Urothelium cell line (cell line): Measurements from ENCODE around the gene SPCS2.
A peak's percentile ranks its signal among the peaks of the same experiment; 100 is the strongest.
"Not testable (repeated sequence)": the region's sequence is repeated elsewhere in the genome, so short reads cannot be mapped to it uniquely, and the experiment has no call there.

Source experiments
- DNase-seq: peaks from one replicate; pipeline ENCODE4 v3.0.0; 2011; ENCODE audit warnings: low spot score, mixed read lengths
- FAIRE-seq: peaks from 2 replicates; lab custom pipeline; 2011; peaks lifted over from hg19 to GRCh38; lab: Jason Lieb, UNC

The SPCS2 gene

DNA sequence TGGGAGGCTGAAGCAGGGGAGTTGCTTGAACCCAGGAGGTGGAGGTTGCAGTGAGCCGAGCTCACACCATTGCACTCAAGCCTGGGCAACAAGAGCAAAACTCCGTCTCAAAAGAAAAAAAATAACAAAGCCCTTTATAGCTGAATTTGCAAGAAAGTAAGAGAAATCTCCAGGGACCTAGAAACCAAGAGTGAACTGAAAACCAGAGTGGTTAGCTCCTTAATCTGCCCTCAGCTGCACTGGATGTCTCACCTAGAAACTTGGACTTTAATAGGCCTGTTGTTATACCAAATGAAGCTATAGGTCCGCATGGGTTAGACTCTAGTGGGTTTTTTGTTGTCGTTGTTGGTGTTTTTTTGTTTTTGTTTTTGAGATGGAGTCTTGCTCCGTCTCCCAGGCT lies 43.8 kb downstream of the SPCS2 start:
- no peak for FAIRE-seq
- DNase-seq, result no peak

DNA sequence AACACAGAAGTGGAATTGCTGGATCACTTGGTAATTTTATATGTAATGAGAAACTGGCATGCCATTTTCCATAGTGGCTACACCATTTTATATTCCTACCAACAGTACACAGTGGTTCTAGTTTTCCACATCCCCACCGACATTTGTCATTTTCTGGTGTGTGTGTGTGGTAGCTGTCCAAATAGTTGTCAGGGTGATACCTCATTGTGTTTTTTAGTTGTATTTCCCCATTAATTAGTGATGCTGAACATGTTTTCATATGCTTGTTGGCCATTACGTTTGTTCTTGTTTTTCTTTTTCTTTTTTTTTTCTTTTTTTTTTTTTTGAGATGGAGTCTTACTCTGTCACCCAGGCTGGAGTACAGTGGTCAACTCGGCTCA lies 51.9 kb downstream of the SPCS2 start:
- DNase-seq (no peak), FAIRE-seq (no peak)

DNA sequence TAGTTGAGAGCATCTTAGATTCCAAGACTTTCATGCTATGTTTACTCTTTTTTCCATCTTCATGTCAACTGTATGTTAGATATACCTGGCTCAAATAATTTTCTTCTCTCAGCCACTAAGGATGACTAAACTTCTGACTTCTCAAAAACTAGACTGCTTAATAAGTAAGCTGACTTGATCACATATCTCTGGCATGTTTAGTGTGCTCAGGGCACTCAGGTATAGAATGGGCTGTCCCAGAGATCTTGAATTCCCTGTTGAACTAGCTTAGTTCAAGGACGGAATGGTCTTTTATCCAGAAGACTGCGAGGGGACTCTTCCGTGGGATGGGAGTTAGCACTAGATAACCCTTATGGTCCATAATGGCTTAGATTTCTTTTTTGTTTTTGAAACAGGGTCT lies 52.6 kb downstream of the SPCS2 start:
- no peak for DNase-seq
- FAIRE-seq, result no peak

DNA sequence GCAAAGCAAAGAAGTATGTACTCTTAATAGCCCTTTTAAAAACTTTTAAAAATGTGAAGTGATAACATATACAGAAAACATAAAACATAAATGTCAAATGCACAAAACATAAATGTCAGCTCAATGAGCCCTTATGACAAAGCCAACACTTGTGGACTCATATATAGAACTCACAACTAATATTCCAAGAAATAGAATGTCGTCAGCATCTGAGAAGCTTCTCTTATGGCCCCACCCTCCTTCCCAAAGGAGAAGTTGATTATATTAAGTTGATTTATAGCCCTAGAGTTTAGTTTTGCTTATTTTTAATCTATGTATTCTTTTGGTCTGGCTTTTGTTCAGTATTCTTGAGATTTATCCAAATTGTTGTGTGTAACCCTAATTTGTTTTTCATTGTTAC lies 53.5 kb downstream of the SPCS2 start:
- FAIRE-seq (no peak), DNase-seq (no peak)

DNA sequence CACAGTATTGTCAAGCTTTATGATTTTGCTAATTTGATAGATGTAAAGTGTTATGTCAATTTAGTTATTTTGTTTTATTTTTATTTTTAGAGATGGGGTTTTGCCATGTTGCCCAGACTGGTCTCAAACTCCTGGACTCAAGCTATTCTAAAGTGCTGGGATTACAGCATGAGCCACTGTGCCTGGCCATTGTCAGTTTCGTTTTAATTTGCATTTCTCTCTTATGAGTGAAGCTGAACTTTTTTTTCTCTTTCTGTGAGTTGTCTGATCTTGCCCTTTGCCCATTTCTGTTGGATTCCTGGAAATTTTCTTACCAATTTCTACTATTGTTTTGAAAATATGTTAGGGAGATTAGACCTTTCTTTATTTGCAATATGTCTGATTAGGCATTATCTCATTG lies 55.1 kb downstream of the SPCS2 start:
- DNase-seq (no peak), FAIRE-seq (no peak)

DNA sequence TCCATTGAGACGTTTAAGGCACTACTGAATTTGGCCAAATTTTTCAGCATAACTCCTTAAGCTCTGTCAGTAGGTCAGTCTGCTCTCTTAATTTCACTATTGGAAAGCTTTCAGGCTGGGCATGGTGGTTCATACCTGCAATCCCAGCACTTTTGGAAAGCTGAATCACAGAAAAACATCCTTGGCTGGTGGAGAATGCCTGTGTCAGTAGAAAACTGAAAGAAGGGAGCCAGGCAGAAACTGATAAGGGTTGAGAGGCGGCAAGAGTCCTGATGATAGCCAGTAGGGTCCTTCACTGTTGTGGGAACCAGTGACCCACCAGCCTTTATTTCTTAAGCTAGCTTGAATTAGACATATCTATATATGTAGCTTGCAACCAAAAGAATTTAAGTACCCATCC lies 62.3 kb downstream of the SPCS2 start:
- no peak for FAIRE-seq

DNA sequence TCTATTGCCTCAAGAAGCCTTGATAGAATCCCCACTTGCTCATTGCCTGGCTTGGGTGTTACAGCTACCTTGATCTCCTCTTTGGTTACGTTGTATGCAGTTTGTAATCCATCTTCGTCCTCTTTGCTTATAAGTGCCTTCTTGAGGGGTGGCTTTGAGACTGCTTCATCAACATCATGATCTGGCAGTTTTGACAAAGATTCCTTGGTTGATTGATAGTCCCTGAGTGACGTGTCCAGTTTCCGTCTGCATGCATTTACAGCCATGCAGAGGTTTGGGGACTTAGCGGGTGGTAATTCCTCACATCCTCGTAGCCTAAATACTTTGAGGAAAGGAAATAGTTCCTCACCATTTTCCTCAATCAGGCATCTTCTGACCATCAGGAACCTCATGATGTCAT lies 62.8 kb downstream of the SPCS2 start:
- DNase-seq, result no peak
- no peak for FAIRE-seq

More for the DNA sequence above, 62.3 kb downstream of the SPCS2 start:
- no peak for DNase-seq

DNA sequence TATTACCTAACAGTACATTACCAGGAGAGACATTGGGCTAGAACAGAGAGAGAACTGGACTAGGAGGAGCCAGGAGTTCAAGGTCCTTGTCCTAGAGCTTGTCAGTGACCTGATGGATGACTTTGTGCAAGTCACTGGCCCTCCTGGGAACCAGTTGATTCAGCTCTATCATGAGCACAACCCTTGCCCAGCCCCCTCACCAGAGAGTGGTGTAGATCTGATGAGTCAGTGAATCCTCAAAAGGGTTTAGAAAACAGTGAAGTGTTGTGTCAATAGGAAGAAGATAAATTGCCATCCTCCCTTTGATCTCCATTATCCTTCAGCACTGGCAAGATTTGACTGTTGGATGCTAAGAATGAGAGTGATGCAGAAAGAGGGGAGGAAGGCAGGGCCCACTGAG lies 64.0 kb downstream of the SPCS2 start:
- DNase-seq (no peak), FAIRE-seq (no peak)

DNA sequence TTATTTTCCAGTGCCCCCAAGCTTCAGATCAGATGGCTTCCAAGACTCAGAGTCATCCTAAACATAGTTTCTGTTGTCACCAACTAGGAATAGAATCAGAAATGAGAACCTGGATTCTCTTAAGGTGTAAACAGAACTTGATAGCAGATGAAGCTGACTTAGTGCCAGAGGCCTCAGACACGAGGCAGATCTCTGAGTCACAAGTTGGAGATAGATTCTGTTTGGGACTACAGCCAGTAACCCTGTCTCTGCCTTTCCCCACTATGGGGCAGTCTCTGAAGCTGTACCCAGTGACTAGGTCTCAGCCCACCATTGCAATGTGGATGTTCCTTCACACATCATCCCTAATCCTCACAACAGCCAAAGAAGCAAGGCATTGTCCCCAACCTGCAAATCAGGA lies 65.1 kb downstream of the SPCS2 start:
- no peak for DNase-seq
- FAIRE-seq, result no peak

DNA sequence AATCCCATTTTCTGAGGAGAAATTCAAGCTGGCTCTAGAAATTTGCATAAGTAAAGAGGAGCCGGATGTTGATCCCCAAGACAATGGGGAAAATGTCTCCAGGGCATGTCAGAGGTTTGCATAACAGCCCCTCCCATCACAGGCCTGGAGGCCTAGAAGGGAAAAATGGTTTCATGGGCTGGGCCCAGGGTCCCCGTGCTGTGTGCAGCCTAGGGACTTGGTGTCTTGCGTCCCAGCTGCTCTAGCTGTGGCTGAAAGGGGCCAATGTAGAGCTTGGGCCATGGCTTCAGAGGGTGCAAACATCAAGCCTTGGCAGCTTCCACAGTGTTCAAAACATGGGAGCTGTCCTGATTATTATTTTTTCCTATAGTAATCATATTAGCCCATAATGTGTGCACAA lies 70.1 kb downstream of the SPCS2 start:
- DNase-seq, FAIRE-seq: not testable (repeated sequence)

DNA sequence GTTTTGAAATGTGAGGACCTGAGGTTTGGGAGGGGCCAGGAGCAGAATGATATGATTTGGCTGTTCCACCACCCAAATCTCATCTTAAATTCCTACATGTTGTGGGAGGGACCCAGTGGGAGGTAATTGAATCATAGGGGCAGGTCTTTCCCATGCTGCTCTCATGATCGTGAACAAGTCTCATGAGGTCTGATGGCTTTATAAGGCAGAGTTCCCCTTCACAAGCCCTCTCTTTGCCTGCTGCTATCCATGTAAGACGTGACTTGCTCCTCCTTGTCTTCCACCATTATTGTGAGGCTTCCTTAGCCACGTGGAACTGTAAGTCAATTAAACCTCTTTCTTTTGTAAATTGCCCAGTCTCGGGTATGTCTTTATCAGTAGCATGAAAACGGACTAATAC lies 71.3 kb downstream of the SPCS2 start:
- not testable (repeated sequence) for FAIRE-seq, DNase-seq

DNA sequence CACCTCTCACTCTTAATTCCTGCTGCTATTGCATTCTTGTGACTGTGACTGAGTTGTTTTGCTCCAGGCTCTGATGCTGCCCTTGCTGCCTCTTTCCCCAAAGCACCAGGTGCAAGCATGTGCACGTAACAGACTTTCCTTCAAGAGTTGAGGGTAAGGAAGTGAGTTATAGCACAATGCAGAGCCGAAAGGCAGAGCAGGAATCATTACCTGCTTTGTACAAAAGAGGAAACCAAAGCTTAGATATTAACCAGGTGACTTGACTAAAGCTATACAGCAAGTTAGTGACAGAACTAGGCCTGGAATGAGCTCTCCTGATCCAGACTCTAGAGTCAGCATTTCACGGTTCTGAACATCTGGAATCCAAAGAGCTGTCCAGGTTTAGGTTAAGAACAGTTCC lies 73.2 kb downstream of the SPCS2 start:
- no peak for DNase-seq
- no peak for FAIRE-seq

DNA sequence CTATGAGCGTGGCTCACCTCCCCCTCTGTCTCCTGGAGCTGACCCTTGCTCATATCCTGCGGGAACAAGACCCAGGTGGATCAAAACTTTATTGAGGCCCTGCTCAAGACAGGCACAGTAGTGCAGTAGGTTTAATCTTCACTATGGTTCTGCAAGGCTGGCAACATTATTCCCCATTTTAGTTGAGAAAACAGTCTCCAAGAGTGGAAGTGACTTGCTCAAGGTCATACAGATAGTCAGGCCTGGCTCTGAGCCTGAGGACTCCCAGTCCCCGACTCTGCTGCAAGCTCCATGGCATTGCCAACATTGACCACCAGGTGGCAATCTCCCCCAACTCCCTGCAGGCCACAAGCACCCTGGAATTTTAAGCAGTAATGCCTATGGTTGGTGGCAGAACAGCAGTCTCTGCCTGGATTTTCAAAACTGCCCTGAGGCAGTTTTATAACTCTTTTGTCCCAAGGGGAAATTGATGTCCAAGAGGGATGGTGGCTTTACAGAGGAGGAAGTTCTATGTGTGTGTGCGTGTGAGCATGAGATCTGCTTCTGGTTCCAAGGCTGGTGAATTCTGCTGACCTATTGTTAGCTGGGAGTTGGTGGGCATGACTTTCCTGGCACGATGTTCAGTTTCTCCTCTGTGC lies 73.8 kb downstream of the SPCS2 start:
- DNase-seq (peak; percentile 87), FAIRE-seq (no peak)

DNA sequence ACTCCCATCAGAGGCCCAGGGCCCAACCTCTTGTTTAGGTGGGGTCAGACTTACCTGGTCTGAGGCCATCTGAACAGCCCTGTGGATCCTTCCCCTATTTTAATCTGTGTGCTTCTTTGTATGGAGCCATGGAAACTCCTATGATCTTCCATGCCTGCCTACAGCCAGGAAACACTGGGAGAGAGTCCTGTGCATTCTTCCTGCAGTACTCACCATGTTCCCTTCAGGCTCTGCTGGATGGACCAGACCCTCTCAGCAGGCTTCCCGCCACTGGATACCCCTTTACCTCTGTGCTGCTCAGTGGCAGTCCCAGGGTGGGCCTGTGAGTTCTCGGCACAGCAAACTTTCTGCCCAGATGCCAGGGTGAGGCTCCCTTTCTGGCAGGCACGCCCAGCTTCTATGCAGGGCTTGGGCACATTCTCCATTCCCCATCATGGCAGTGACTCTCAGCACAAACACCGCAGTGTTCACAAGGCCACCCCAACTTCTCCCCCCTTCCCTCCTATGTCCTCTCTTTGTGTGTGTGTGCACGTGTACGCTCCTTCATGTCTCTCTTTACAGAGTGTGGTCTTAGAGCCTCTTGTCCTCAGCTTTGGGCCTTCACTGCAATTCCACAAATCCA lies 74.5 kb downstream of the SPCS2 start:
- DNase-seq, result no peak
- FAIRE-seq, result no peak

DNA sequence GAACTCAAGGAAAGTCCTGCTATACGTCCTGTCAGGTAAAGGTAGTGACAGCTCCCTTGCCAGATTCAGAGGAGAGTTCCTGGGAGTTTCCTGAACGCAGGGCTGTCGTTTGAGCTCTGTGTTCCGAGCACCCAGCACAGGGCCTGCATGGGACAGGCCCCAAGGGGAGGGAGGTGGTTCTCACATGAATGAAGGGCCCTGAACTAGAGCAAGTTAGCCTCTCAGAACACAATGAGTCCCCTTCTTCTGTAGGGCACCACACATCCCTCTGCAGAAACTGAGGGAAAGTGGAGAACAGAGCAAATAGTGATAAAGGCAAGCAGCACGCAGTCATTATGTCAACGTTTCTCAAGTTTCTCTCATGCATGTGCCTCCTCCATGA lies 75.0 kb downstream of the SPCS2 start:
- no peak for DNase-seq
- no peak for FAIRE-seq

DNA sequence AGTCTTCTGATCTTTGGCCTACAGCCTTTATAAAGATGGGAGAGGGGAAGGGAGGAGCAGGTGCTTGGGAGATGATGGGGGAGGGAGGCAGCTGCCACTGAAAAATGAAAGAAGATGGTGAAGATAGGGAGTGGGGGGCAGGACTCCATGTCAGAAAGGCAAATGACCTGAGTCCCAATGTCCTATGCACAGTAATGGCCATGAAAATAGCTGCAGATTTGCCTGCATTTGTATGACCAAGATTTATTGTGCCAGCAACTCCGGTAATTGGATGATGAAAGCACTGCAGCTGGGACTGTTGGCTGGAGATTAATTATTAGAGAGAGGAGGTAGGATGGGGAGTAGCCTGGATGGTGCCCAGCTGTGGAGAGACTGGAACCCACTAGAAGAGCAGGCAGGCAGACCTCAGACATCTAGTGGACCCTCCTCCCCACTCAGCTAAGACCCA lies 75.7 kb downstream of the SPCS2 start:
- DNase-seq, result no peak
- no peak for FAIRE-seq

DNA sequence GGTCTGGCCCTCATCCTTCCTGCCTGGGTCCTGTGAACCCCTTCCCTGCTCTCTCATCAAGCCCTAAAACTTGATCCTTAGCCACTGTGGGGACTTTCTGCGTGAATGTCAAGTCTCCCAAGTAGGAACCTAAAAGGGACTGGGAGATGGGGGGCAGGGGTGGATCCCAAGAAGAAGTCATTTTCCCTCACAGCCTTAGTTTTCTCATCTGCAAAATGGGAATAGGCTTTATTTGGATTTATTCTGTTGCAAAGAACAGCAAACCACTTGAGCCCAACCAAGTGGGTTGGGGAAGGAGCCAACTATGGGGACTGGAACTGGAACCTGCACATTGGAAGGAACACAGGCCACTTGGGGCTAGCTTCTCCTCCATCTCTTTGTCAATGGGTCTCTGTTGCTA lies 76.5 kb downstream of the SPCS2 start:
- FAIRE-seq (no peak), DNase-seq (no peak)

DNA sequence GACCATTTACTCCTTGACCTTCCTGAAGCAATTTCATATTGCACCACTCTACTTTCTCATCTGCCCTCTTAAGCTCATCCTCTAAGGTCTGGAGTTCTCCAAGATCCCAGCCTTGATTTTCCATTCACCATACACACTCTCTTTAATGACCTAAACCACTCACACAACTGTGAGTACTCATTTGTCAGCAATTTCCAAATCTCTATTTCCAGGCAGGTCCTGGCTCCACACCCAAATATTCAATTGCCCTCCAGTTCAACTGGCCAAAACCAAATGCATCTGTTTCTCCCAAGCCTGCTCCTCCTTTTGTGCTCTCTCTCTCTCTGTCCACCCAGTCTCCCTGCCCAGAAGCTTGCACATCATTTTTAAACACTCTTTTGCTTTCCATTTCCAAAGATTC lies 79.3 kb downstream of the SPCS2 start:
- DNase-seq (no peak), FAIRE-seq (no peak)
